ENCODE measurements around the gene TNKS1BP1. TPM values are rescaled to one million over a fixed set of nuclear protein-coding genes. Genes with fewer than 3 reads are reported as not detected.

TNKS1BP1 gene
- total and polyA plus RNA-seq, 2 of the 8 experiments (the other 6 are each of a cell fraction or from before 2014, with no cell fraction given): 50.0 to 122 TPM

DNA sequence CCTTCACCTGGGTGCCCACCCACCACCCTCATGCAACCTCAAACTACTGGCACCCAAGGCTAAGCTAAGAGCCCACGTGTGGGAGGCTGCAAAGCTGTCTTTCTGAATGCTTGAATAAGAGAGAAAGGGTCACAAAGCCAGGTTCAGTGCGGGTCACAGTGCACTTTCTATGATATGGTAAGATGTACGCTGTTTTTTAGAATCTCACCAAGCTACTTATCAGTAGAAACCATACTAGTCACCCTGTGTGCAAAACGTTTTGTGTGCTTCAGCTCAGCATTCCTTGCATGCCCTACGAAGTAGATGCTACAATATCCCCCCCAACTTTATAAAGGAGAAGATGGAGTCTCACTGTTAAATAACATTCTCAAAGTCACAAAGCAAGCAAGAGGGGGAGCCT is 28.3 kb upstream of the TNKS1BP1 start (continued):
- TF ChIP-seq, protein P1, sequence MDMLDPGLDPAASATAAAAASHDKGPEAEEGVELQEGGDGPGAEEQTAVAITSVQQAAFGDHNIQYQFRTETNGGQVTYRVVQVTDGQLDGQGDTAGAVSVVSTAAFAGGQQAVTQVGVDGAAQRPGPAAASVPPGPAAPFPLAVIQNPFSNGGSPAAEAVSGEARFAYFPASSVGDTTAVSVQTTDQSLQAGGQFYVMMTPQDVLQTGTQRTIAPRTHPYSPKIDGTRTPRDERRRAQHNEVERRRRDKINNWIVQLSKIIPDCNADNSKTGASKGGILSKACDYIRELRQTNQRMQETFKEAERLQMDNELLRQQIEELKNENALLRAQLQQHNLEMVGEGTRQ (IDR thresholded peaks at IDR 0.05; ENCODE audit: low read length): no peak
- TF ChIP-seq FOSL1 (IDR thresholded peaks at IDR 0.05; ENCODE audit: insufficient read depth, low read depth, low read length): no peak
- TF ChIP-seq CBX8 (IDR thresholded peaks at IDR 0.05; ENCODE audit: borderline replicate concordance, low read depth, low read length): no peak
- no peak for TF ChIP-seq MAFK (IDR thresholded peaks at IDR 0.05; ENCODE audit: low read depth, low read length)
- no peak for TF ChIP-seq CTBP2 (IDR thresholded peaks at IDR 0.05; ENCODE audit: borderline replicate concordance, insufficient read depth, insufficient read length, low read length)
- TF ChIP-seq NRF1 (IDR thresholded peaks at IDR 0.05; ENCODE audit: low read depth, low read length): no peak
- no peak for TF ChIP-seq TBP (IDR thresholded peaks at IDR 0.05; ENCODE audit: low read depth, low read length)
- TF ChIP-seq SUZ12 (IDR thresholded peaks at IDR 0.05; ENCODE audit: low read length): no peak
- TF ChIP-seq, protein P2, sequence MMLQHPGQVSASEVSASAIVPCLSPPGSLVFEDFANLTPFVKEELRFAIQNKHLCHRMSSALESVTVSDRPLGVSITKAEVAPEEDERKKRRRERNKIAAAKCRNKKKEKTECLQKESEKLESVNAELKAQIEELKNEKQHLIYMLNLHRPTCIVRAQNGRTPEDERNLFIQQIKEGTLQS (IDR thresholded peaks at IDR 0.05; ENCODE audit: insufficient read depth, low read depth, low read length): no peak
- TF ChIP-seq KDM5A (IDR thresholded peaks at IDR 0.05; ENCODE audit: low read length): no peak
